K562 (cell line): ENCODE results near the gene CNTRL. TPM values are rescaled to one million over a fixed set of nuclear protein-coding genes. Genes with fewer than 3 reads are reported as not detected.

ENCODE experiments used
- ATAC-seq: fragments of 200-7000 bp; cut with Tn5 transposase; 3 replicates; pipeline ENCODE4 v1.9.1; 2020; ENCODE audit warnings: moderate library complexity
- BruUV-seq: library from RNA; stranded (reverse); fragments of 400-500 nt; replicated peaks from 2 replicates; lab custom pipeline; 2021; lab: Mats Ljungman, UMichigan
- CTCF ChIA-PET: fragments of 300-600 bp; formaldehyde crosslinking; extraction: SDS; loops from one replicate; lab custom pipeline; 2021; ENCODE audit warnings: low intra/inter-chr PET ratio; lab: Yijun Ruan, JAX
- POLR2A ChIA-PET: fragments of 300-600, 350-650 bp; sonication (Branson Sonifier 250); formaldehyde crosslinking; extraction: SDS; loops from one replicate; lab custom pipeline; 2021; ENCODE audit warnings: antibody characterized with exemption, inconsistent platforms; lab: Yijun Ruan, JAX
- DNase-seq, 4 experiments: peaks; one replicate each; pipeline versions ENCODE4 v3.0.0 to v3.0.0-alpha.2; 2011 to 2018; ENCODE audit warnings: low spot score in 3 of 4, mixed read lengths in 3 of 4; ENCODE audit errors: extremely low read depth in 1 of 4
- FAIRE-seq: peaks from 2 replicates; lab custom pipeline; 2011; peaks lifted over from hg19 to GRCh38; lab: Jason Lieb, UNC
- H2AFZ ChIP-seq: 2 replicates; pipeline ENCODE4 v1.6.0; 2011; ENCODE audit warnings: low read depth, low read length, control low read depth, inconsistent platforms
- H3K27ac ChIP-seq: fragments of 200-600 bp; 3 replicates; pipeline ENCODE4 v1.8.0; 2011; ENCODE audit warnings: low read depth, mild to moderate bottlenecking, control low read depth, inconsistent platforms, low read length, moderate library complexity, mixed read lengths; ENCODE audit errors: extremely low read depth
- H3K27me3 ChIP-seq, 2 experiments: fragments of 300-600 bp in 1 of 2; 2 replicates in 1 of 2; 3 replicates in 1 of 2; pipeline versions ENCODE4 v1.6.0 to v1.8.0; 2011; ENCODE audit warnings: inconsistent platforms in 2 of 2, low read length in 2 of 2, mild to moderate bottlenecking in 1 of 2, mixed read lengths in 1 of 2, moderate library complexity in 1 of 2; ENCODE audit not compliant: control insufficient read depth in 2 of 2, insufficient read depth in 2 of 2
- H3K36me3 ChIP-seq: fragments of 300-600 bp; 3 replicates; pipeline ENCODE4 v1.8.0; 2011; ENCODE audit warnings: mild to moderate bottlenecking, low read length, inconsistent platforms; ENCODE audit not compliant: control insufficient read depth, insufficient read depth
- H3K4me1 ChIP-seq, 2 experiments: fragments of 200-600 bp in 1 of 2; replicated peaks in 1 of 2; 2 replicates in 1 of 2; 3 replicates in 1 of 2; pipeline versions ENCODE4 v1.5.1 to v1.8.0; 2011; ENCODE audit warnings: inconsistent platforms in 2 of 2, low read length in 2 of 2, mild to moderate bottlenecking in 1 of 2, mixed read lengths in 1 of 2, moderate library complexity in 1 of 2; ENCODE audit not compliant: control insufficient read depth in 2 of 2, insufficient read depth in 2 of 2
- H3K4me2 ChIP-seq: 2 replicates; pipeline ENCODE4 v1.6.1; 2011; ENCODE audit warnings: low read length, control low read depth, inconsistent platforms, mixed read lengths; ENCODE audit not compliant: insufficient read depth
- H3K4me3 ChIP-seq: fragments of 200-600 bp; sonication (generic), shearing (Covaris generic); 2 replicates; pipeline ENCODE4 v1.5.1; 2016; ENCODE audit warnings: control low read depth, inconsistent platforms
- H3K79me2 ChIP-seq: fragments of 200-600 bp; 3 replicates; pipeline ENCODE4 v1.8.0; 2011; ENCODE audit warnings: low read length, inconsistent platforms; ENCODE audit not compliant: control insufficient read depth, insufficient read depth
- H3K9ac ChIP-seq, 2 experiments: 2 replicates each; pipeline versions ENCODE4 v1.6.0 to v1.6.1; 2011; ENCODE audit warnings: low read depth in 2 of 2, low read length in 2 of 2, control low read depth in 1 of 2, inconsistent platforms in 1 of 2, mild to moderate bottlenecking in 1 of 2, mixed read lengths in 1 of 2; ENCODE audit not compliant: insufficient read depth in 1 of 2
- H3K9me1 ChIP-seq: one replicate; pipeline ENCODE4 v1.6.0; 2011; ENCODE audit warnings: inconsistent platforms, mild to moderate bottlenecking, low read length, moderate library complexity; ENCODE audit not compliant: control insufficient read depth, insufficient read depth
- H3K9me3 ChIP-seq: replicated peaks from 2 replicates; pipeline ENCODE4 v1.5.1; 2011; ENCODE audit warnings: low read depth, low read length, inconsistent platforms; ENCODE audit not compliant: control insufficient read depth, insufficient read depth
- H4K20me1 ChIP-seq: replicated peaks from 2 replicates; pipeline ENCODE4 v1.6.1; 2011; ENCODE audit warnings: low read length, inconsistent platforms, mixed read lengths; ENCODE audit not compliant: control insufficient read depth, insufficient read depth
- ADNP ChIP-seq: fragments of 200-800 bp; sonication (Bioruptor generic); IDR thresholded peaks from 2 replicates; pipeline ENCODE4 v1.6.1; 2016; ENCODE audit warnings: missing genetic modification characterization, missing compliant biosample characterization
- ATF7 ChIP-seq: fragments of 450-650 bp; IDR thresholded peaks from 2 replicates; pipeline ENCODE4 v1.7.1; 2014; ENCODE audit warnings: mild to moderate bottlenecking, moderate library complexity
- E2F5 ChIP-seq: sonication (generic); formaldehyde crosslinking; IDR thresholded peaks from 2 replicates; pipeline ENCODE4 v1.8.0; 2022; ENCODE audit warnings: mild to moderate bottlenecking, missing genetic modification reagents
- FOXA3 ChIP-seq, 2 experiments: fragments of 450-650 bp in 1 of 2; sonication (generic) in 1 of 2; formaldehyde crosslinking; IDR thresholded peaks in 1 of 2; conservative IDR thresholded peaks in 1 of 2; 2 replicates each; pipeline versions ENCODE4 v1.4.0 to v1.8.0; 2020 to 2022; ENCODE audit warnings: mild to moderate bottlenecking in 2 of 2, missing genetic modification reagents in 1 of 2
- GTF2B ChIP-seq: IDR thresholded peaks from 2 replicates; pipeline ENCODE4 v1.6.1; 2011; ENCODE audit not compliant: insufficient read length; ENCODE audit errors: extremely low read depth
- MAFK ChIP-seq: IDR thresholded peaks from 2 replicates; pipeline ENCODE4 v1.6.1; 2011; ENCODE audit warnings: low read length, improper control_type of control experiment
- NFE2L1 ChIP-seq: fragments of 450-650 bp; IDR thresholded peaks from 2 replicates; pipeline ENCODE4 v1.6.1; 2016; ENCODE audit warnings: missing genetic modification characterization, low read depth, mild to moderate bottlenecking, missing compliant biosample characterization, moderate library complexity, borderline replicate concordance
- NFXL1 ChIP-seq: fragments of 450-650 bp; formaldehyde crosslinking; IDR thresholded peaks from 2 replicates; pipeline ENCODE4 v1.4.0; 2021; ENCODE audit warnings: mild to moderate bottlenecking
- POLR2B ChIP-seq: fragments of 450-650 bp; IDR thresholded peaks from 2 replicates; pipeline ENCODE4 v1.6.1; 2018; ENCODE audit warnings: low read depth; ENCODE audit not compliant: partially characterized antibody
- UBTF ChIP-seq, 2 experiments: IDR thresholded peaks; 2 replicates each; pipeline ENCODE4 v1.6.1; 2012; ENCODE audit warnings: improper control_type of control experiment in 2 of 2, low read depth in 2 of 2, low read length in 2 of 2, borderline replicate concordance in 1 of 2
- ZNF592 ChIP-seq: fragments of 450-650 bp; IDR thresholded peaks from 2 replicates; pipeline ENCODE4 v1.6.1; 2017; ENCODE audit warnings: antibody characterized with exemption, mild to moderate bottlenecking
- WGBS: fragments of 100-300 bp; shearing (Covaris generic); methylation state at CpG from one replicate; pipeline ENCODE4 v1.1.6; 2016; ENCODE audit warnings: low coverage, mixed read lengths; ENCODE audit not compliant: insufficient coverage; ENCODE audit errors: missing lambda C conversion rate; 5-methylcytosine and 5-hydroxymethylcytosine counted together
- in situ Hi-C: fragments of 300-500 bp; cut with MboI; formaldehyde crosslinking; loops from 4 replicates; pipeline ENCODE4 v1.15.0; 2018; ENCODE audit warnings: inconsistent platforms, mixed read lengths
- intact Hi-C: fragments of 100-400 bp; cut with micrococcal nuclease; formaldehyde crosslinking; loops from 2 replicates; pipeline ENCODE4 v1.14.2; 2022
- polyA plus RNA-seq, 8 experiments: library from polyadenylated mRNA; depleted of rRNA in 4 of 8; stranded (reverse) in 5 of 8; unstranded in 3 of 8; fragments of >200 nt; fragmentation: Nextera tagmentation in 2 of 8; fragmentation: Illumina TruSeq in 1 of 8; extraction: Ambion mirVana in 2 of 8; extraction: Trizol in 1 of 8; gene quantifications; 2 replicates each; pipeline versions ENCODE4 v1.2.1 to v1.2.3, GENCODE V29; 2011 to 2014; ENCODE audit warnings: inconsistent platforms in 1 of 8, missing spikeins in 1 of 8
- total RNA-seq, 7 experiments: library from RNA; depleted of rRNA in 6 of 7; stranded (reverse); fragments of >200 nt in 6 of 7; fragmentation: Illumina TruSeq in 2 of 7; extraction: Trizol in 2 of 7; gene quantifications; 2 replicates each; pipeline versions ENCODE4 v1.2.1 to v1.2.3, GENCODE V29; 2011 to 2021; ENCODE audit warnings: low replicate concordance in 1 of 7

Gene CNTRL
- total and polyA plus RNA-seq, 9 of the 15 experiments (the other 6 are each of a cell fraction or from before 2014, with no cell fraction given), result 9.2 to 28.9 (median 20.5) TPM

- TF ChIP-seq GTF2B (no peak), POLR2B (no peak)
These were observed 146.4 kb downstream of the CNTRL start (continued) for GRCh38 chr9:121220996-121221663.

- Histone ChIP-seq H3K9me1 (no peaks in the 10 kb centered on the region), H3K36me3 (no peaks in the 10 kb centered on the region), H3K4me1 (peaks cover 0 to 26% of the 10 kb centered on the region in 2 experiments; a peak in 3 of 5 replicates), H4K20me1 (no peaks in the 10 kb centered on the region), H3K79me2 (no peaks in the 10 kb centered on the region), H3K9ac (no peak overlapping the region), H3K27ac (no peak overlapping the region), H3K4me2 (no peak overlapping the region), H3K27me3 (no peaks in the 10 kb centered on the region), H3K9me3 (no peaks in the 10 kb centered on the region), H3K4me3 (no peak overlapping the region), H2AFZ (no peak overlapping the region; the same call in 1 of the 2 replicates)
- 74% methylated on average over 2 of the region's 2 CpGs for whole genome bisulfite sequencing
- BruUV-seq, result no TSS peak
- FAIRE-seq, result peak; percentile 11
- ChIA-PET CTCF (no interaction called here), POLR2A (no interaction called here)
- in situ Hi-C loops (no loop called here), intact Hi-C loops (loop anchor here (1.0 to 2.0 kb wide), 2 partner anchors 57 to 66 kb away; no protein-coding TSS in a partner anchor)
- ATAC-seq, result no peak
- no peak for DNase-seq
- no peak for TF ChIP-seq FOXA3 (CRISPR knock-in tag; conservative IDR thresholded peaks at IDR 0.05 in 1 of 2, IDR thresholded peaks at IDR 0.05 in 1 of 2)
- TF ChIP-seq MAFK, result no peak
- TF ChIP-seq ATF7, result no peak
- no peak for TF ChIP-seq UBTF (IDR thresholded peaks at IDR 0.05; ENCODE audit: borderline replicate concordance in 1 of 2, low read depth in 2 of 2, low read length in 2 of 2)
- no peak for TF ChIP-seq NFE2L1 (tag)
- TF ChIP-seq POLR2B, result no peak
- no peak for TF ChIP-seq E2F5 (CRISPR knock-in tag)
- no peak for TF ChIP-seq NFXL1 (CRISPR knock-in tag)
- TF ChIP-seq ZNF592, result no peak
- no peak for TF ChIP-seq ADNP
These were observed 146.9 kb downstream of the CNTRL start for GRCh38 chr9:121221664-121222055.
